ENCODE results near the gene DHDDS.
"Not testable (repeated sequence)": the region's sequence is repeated elsewhere in the genome, so short reads cannot be mapped to it uniquely, and the experiment has no call there.

Gene DHDDS, protein sequence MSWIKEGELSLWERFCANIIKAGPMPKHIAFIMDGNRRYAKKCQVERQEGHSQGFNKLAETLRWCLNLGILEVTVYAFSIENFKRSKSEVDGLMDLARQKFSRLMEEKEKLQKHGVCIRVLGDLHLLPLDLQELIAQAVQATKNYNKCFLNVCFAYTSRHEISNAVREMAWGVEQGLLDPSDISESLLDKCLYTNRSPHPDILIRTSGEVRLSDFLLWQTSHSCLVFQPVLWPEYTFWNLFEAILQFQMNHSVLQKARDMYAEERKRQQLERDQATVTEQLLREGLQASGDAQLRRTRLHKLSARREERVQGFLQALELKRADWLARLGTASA

DNA sequence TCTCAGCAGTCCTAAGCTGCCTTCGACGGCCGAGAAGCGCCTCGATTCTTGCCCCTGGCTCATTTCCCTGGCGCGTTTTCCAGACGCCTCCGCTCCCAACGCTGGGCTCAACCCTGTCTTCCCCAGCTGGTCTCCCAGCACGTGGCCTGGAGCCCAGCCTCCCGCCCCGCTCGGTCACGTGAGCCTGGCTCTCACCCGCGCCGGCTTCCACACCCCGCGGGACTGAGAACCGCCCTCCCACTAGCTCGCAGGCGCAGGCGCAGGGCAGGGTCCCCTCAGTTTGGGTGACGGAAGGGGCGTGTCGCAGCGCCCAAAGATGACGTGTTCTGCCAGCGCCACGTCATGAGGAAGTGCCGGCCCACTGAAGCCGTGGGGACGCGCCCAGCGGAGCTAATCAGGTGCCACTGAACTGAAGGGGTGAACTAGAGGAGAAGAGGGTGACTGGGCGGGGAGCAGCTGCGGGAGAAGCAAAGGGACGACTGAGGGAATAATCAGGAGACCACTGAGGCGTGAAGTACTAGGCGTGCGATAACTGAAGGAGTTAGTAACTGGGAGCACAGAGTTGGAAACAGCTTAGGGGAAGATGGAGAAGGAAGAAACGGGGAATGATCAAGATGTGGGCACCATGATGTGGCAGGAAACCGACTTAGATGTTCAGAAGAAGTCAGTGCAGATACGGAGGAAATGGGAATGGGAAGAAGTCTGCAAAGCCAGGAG, at the start of gene DHDDS:
Gene DHDDS (plus strand): TSS at position 343 of the 717 bp plus-strand sequence. CDS start 625 bp downstream, outside the sequence.
- peak; percentile 99 for DNase-seq

DNA sequence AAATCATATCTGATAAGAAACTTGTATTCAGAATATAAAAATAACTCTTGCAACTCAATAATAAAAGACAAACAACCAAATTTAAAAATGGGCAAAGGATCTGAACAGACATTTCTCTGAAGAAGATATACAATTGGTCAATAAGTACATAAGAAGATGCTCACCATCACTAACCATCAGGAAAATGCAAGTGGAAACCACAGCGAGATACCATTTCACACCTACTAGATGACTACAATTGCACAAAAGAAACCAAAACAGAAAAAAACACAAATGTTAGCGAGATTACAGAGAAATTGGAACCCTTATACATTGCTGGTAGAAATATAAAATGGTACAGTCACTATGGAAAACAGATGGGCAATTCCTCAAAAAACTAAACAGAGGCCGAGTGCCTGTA, 48.0 kb upstream of the DHDDS start:
- DNase-seq: no peak

DNA sequence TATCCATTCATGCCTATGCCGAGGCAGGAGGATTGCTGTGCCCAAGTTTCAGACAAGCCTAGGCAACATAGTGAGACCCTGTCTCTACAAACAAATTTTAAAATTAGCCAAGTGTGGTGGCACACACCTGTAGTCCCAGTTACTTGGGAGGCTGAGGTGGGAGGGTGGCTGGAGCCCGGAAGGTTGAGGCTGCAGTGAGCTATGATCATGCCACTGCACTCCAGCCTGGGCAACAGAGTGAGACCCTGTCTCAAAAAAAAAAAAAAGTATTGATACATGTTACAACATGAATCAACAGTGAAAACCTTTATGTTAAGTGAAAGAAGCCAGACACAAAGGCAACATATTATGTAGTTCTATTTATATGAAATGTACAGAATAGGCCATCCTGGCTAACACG, 47.1 kb upstream of the DHDDS start:
- not testable (repeated sequence) for DNase-seq

DNA sequence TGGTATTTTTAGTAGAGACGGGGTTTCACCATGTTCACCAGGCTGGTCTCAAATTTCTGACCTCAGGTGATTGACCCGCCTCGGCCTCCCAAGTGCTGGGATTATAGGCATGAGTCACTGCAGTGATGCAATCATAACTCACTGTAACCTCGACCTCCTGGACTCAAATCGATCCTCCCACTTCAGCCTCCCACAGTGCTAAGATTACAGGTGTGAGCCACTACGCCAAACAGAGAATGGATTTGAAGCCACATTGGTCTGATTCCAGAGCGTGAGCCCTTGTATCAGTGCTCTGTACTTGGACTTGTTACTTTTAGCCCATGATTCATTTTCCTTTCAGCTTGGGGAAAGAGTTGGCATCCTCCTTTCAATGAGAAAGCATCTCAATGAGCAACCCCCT, 44.7 kb upstream of the DHDDS start:
- DNase-seq: no peak

DNA sequence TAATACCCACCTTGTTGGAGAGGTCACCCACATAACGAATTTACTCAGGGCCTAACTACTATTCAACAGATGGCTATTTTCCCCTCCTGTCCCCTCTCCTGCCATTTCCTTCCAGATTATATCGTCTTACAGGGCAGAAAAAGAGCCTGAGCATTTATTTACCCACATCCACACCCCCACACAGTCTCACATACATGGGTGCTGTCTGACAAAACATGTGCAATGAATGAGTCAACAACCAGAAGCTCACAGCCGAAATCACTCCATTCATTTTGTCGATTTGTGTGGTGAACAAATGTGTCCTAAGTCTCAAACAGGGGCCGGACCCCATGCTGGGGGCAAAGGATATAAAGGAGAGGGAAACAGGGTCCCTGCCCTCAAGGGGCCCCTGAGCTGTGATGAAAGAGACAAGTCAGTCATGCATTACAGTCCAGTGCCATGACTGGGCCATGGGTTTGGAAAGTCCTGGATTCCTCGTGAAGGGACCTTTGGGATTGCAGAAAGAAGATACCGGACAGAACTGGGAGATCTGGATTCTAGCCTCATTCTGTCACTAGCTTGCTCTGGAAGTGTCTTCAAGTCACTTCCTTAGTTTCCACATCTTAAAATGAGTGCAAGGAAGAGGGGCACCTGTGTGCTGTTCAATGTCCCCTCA, 43.2 kb upstream of the DHDDS start:
- DNase-seq: no peak

DNA sequence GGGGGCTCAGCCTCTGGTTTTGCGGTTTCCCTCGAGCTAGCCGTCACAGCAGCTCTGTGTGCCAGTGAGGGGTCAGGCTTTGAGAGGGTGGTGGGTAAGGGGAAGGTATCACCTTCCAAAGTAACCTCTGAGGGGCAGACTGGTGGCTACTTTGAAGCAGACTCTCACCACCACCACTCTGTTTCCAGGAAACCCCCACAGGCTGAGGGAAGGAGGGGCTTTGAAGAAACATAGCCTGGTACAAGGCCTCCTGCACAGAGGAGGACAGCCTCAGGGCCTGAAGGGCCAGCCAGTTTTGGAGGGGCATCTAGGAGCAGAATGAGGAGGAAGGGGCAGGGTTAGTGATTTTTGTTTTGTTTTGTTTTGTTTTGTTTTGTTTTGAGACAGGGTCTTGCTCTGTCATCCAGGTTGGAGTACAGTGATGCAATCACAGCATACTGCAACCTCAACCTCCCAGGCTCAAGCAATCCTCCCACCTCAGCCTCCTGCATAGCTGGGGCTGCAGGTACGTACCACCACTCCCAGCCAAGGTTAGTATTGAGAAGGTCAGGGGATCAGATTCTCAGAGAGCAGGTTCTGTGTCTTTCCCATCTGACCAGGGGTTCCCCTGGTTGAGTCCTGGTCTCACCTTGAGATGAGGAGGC, 42.4 kb upstream of the DHDDS start:
- DNase-seq: no peak

DNA sequence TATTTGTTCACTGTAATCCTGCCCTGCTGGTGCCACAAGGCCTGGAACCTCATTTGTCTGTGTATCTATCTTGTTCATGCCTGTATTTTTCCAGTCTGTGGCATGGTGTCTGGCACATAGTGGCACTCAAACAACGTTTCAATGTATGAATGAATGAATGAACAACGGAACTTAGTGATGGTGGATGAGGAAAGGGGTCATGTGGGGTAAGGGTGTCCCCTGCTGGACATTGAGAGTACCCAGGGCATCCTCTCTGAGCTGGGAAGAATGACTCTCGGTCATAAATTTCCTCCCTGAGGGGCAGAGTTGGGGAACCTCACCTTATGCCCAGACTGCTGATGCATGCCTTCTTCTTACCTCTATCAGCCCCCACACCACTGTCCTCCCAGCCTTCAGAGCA, 40.7 kb upstream of the DHDDS start:
- peak; percentile 84 for DNase-seq

DNA sequence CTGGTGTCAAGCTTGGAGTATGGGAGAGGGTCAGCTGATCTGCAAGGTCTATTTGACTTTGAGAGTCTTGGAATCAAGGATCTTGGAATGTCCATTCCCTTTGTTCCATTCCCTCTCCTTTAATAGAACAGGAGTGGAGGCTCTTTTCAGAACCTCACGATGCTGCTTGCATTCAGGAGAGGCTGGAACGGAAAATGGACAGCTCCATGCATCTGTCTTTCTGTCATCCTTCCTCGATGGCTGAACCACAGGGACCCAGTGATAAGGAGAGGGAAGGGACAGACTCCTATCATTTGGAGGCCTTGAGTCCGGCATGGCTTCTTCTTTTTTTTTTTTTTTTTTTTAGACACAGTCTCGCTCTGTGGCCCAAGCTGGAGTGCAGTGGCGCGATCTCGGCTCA, 36.4 kb upstream of the DHDDS start:
- DNase-seq: no peak

DNA sequence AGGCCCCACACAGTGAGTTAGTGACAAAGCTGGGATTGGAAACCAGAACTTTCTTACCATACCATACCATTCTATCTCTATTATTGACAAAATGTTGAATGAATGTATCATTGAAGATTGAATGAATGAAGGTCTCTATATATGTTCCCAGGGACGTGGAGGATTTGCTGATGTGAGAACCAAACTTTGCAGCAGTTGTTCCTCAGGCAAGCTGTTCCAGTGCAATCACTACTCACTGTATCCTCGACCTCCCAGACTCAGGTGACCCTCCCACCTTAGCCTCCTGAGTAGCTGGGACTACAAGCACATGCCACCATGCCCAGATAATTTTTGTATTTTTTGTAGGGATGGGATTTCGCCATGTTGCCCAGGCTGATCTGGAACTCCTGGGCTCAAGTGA, 33.1 kb upstream of the DHDDS start:
- DNase-seq: no peak

DNA sequence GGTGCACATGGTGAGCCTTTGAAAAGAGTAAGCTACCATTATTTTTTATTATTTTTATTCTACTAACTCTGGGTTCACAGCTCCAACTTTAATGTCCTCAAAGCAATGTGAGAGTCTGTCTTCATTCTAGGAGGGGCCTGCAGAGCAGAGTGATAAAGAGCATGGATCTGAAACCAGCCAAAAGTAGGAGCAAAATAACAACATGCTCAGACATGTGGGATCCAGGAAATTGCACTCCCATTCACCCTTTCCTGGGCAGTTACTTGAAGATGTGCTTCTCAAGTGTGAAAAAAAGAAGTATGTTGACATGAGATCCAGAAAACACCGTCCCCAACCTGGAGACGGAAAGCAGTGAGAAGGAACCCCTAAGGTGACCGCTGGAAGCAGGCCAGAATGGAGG, 30.2 kb upstream of the DHDDS start:
- no peak for DNase-seq

DNA sequence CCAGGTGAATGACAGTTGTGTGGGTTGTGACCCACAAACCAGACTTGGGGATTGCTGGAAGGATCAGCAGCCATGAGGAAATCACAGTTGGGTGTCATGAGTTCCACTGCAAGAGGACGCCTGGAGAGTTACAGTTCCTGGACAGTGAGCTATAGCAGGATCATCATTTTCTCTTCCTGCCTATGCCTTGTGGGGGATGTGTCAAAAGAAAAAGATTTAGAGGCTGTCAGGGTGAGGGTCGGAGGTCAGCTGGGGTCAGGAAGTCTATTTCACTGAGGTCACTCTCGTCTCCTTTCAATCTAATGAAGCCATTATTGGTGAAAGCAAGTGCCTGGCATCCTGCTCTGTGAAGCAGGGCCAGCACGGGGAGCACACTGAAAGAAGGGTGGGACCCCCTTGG, 28.5 kb upstream of the DHDDS start:
- DNase-seq: no peak

DNA sequence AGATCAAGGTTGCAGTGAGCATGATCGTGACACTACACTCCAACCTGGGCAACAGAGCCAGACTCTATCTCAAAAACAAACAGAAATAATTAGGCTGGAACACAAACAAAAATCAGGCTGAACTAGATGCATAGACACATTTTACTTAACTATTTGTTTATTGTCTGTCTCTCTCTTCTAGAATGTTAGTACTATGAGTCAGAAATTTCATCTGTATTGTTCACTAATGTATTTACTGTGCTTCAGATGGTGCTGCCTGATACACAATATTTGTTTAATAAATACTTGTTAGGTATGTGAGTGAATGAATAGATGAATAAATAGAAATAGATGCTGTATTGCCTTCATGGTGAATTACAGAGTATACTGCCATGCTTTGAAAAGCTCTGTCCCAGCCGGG, 27.5 kb upstream of the DHDDS start:
- DNase-seq: no peak

DNA sequence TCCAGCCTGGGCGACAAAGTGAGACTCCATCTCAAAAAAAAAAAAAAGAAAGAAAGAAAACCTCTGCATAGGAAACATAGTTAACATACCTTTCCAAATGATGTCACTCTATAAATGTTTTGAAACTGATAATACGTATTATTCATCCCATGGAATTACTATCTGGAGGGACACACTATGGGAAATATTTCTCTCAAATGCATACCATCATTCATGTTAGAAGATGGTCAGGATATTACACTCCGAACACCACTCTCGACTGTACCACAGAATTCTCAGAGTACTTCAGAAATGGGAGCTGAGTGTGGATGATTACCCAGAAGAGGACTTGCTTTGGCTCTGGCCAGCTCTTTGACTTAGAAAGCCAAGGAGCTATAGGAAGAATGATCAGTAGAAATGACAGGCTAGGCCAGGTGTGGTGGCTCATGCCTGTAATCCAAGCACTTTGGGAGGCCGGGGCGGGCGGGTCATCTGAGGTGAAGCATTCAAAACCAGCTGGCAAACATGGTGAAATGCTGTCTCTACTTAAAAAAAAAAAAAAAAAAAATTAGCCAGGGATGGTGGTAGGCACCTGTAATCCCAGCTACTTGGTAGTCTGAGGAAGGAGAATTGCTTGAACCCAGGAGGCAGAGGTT, 26.7 kb upstream of the DHDDS start:
- no peak for DNase-seq

DNA sequence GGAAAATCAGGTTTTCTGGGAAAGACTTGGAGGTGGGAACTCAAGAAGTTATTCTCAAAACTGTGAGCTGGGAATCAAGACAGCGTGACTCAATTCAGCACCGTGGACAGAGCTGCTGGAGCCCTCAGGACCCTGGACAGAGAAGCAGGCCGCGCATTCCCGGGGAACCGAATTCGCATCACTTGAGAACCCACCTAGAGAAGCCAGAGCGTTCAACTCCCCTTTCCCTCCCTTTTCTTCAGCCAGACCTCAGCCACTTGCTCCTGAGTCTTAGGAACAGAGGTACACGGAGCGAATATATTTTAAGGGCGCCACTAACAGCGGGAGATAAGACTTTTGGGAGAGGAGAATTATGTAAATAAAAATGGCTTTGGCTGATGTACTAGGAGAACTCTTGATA, 23.5 kb upstream of the DHDDS start:
- DNase-seq: peak; percentile 68

DNA sequence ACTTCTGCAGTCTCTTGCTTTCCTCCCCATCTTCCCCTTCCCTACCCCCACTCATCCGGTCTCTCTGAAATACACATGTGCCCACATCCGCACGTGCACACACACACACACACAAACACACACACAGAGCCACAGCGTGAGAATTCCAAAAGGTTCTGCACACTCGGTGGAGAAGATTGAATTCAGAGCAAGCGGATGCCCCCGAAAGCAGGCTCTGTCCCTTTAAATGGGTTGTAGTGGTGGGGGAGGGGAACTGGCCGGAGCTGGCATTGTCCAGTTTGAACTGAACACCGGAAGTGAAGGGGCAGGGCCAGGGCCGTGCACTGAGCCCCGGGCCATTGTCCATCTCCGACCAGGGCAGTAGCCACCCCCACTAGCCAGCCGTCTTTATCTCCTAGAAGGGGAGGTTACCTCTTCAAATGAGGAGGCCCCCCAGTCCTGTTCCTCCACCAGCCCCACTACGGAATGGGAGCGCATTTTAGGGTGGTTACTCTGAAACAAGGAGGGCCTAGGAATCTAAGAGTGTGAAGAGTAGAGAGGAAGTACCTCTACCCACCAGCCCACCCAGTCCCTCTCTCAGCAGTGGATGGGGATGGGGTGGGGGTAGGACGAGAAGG, 22.8 kb upstream of the DHDDS start:
- DNase-seq: no peak

DNA sequence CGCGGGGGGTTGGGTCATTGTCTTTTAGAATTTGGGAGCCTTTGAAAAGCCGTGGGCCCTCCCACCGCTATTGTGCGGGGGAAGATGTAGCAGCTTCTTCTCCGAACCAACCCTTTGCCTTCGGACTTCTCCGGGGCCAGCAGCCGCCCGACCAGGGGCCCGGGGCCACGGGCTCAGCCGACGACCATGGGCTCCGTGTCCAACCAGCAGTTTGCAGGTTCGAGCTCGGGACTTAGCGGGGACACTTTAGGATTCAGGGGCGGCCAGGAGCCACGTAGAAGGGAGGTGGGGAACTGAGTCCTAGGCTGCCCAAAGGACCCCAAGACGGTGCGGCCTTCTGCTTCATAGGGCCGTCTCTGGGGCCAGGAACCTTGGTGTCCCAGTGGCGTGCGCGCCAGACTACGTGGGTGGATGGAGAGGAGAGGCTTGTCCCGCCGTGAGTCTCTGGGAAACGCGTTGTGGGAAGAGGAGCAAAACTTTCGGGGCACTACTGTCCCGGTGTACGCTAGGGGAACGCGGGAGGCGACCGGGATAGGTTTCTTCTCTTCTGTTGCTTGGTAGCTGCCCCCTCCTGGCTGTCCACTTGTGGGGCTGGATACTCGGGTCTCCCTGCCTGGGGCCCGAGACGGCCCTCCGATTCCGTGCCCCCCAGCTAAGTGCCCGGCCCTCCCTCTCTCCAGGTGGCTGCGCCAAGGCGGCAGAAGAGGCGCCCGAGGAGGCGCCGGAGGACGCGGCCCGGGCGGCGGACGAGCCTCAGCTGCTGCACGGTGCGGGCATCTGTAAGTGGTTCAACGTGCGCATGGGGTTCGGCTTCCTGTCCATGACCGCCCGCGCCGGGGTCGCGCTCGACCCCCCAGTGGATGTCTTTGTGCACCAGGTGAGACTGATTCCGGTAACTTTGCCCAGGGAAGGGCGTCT, 21.2 kb upstream of the DHDDS start, which contains the start of gene LIN28A:
Gene LIN28A (plus strand): TSS at position 112 of the 918 bp plus-strand sequence. CDS start 75 bp downstream, at position 187.
- DNase-seq: no peak

DNA sequence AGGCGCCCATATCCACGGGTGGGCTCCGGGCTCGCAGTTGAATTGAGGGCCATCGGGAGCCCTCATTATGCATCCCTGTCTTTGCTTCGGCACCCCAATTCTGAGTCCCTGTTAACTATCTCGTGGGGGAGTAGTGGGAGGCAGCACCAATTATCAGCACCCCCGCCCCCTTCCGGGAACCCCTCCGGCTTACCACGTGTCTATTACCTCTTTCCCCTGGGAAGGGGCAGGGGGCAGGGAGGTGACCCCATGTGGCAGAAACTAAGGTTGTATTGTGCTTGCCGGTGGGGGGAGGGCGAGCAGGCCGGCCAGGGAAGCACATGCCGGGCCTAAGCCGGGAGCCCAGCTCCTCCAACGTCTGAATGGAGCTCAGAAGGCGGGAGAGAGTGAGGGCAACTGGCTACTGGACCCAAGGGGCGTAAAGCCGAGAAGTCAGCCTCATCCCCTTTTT, 20.5 kb upstream of the DHDDS start:
- DNase-seq: no peak

DNA sequence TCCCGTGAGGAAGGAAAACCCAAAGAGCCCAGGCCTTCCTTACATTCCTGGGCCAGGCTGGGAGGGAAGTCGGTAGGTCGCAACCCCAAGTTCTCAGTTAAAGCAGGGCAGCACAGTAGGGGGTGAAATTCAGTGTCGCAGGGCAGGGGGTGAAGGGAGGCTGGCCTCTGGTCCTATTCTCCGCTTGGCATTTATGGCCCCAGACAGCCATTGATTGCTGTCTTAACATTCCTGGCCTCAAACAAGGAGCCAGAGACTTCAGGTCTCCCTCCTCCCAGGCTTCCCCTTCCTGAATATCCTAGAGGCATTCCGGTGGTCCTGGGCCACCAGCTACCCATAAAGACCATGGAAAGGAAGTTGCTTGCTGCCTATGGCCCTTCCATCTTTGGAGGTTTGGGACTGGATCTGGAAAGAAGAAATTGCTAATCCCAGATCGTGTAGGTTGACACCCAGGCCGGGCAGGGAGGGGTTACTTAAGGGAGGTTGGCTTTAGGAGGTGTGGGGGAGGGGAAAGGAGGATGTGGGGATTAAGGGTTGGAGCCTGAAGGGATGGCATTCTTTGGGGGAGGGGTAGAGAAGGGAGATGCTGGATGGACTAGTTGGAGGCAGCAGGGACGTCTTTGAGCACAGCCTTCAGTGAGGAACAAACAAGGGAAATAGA, 19.8 kb upstream of the DHDDS start:
- no peak for DNase-seq

DNA sequence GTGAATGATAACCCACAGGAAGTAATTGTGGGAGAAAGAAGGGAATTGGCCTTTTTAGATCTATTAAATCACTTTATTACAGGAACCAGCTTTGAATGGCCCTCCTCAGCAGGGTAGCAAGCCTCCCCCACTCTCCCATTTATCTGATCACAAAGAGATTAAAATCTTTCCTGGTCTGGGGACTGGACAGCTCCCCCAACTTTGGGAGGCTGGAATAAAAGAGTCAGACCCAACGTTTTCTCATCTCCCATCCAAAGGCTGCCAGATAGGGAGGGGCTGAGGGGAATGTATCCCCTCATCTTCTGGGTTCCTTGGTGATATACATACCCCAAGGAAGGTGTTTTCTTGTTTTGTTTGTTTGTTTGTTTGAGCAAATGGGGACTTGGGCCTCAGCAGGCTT, 19.1 kb upstream of the DHDDS start:
- no peak for DNase-seq

DNA sequence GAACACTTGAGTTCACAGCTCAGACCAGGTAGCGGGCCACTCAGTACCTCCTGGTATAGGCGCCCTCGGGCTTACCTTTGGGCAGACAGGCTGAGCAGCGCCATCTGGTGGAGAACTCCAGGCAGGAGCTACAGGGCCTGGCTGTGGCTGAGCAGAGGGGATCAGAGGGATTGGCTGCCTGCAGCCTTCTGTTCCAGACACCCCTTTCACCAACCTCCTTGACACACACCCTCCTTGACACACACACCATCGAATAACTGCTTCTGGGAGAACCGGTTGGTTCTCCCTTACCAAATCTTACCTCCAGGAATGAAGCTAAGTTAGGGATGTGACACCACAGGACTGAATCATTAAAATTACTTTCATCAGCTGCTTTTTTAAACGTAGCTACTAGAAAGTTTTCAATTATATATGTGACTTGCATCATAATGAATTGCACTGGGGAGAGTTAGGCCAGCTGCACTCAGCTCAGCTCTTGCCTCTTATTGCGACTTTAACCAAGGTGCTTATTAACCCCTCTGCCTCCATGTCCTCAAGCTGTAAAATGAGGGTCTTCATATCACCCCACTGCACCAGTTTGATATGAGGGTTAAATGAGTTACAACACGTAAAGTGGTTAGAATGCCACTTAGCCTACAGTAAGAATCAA, 14.9 kb upstream of the DHDDS start:
- peak; percentile 79 for DNase-seq
